AG04449 (cell line): ENCODE data around the gene WT1.

Experiments used
- CTCF ChIA-PET: fragments of 350-600 bp; formaldehyde crosslinking; extraction: SDS; loops from one replicate; lab custom pipeline; 2021; ENCODE audit warnings: antibody characterized with exemption; lab: Yijun Ruan, JAX
- POLR2A ChIA-PET: fragments of 400-600, 350-600 bp; formaldehyde crosslinking; extraction: SDS; loops from one replicate; lab custom pipeline; 2020; ENCODE audit warnings: antibody characterized with exemption, inconsistent platforms; lab: Yijun Ruan, JAX
- DNase-seq: peaks from one replicate; pipeline ENCODE4 v3.0.0-alpha.2; 2010; ENCODE audit warnings: low read depth, low spot score
- H3K4me3 ChIP-seq: 2 replicates; pipeline ENCODE4 v1.5.1; 2011; ENCODE audit warnings: low read depth, mild to moderate bottlenecking, control low read depth, low read length
- TF ChIP-seq, protein P1 (sequence below): IDR thresholded peaks from one replicate; pipeline ENCODE4 v1.5.1; 2011; ENCODE audit warnings: mild to moderate bottlenecking, moderate library complexity, low read length, control low read depth, inconsistent platforms; ENCODE audit not compliant: insufficient read depth; ENCODE audit errors: missing control alignments

The WT1 gene

DNA sequence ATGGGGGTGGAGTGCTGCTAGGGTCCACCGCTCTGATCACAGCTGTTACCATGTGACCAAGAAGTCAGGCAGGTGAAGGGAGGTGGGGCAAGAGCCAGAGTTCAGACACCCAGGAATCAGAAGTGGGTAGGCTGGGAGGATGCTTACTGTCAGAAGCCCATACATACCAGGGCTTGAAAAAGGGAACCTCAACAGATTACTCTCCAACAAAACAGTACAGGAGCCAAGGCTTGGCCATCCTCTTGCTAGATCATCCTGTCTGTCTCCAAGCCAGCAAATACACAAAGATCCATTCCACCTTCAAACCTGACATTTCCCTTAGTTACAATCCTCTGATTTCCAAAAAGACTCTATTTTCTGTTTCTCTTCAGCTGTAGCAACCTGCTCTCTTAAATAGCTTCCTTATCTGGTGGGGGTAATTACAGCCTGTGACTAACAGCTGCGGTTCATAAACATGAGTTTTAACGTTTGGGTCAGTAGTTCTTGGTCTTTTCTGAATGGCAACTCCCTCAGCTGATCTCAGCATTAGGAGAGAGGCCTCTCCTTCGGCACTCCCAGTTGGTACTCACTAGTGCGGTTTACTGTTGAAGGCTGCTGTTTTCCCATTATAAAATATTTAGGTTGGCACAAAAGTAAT is 31.1 kb upstream of the WT1 start:
- POLR2A ChIA-PET = no interaction called here
- TF ChIP-seq, protein P1, sequence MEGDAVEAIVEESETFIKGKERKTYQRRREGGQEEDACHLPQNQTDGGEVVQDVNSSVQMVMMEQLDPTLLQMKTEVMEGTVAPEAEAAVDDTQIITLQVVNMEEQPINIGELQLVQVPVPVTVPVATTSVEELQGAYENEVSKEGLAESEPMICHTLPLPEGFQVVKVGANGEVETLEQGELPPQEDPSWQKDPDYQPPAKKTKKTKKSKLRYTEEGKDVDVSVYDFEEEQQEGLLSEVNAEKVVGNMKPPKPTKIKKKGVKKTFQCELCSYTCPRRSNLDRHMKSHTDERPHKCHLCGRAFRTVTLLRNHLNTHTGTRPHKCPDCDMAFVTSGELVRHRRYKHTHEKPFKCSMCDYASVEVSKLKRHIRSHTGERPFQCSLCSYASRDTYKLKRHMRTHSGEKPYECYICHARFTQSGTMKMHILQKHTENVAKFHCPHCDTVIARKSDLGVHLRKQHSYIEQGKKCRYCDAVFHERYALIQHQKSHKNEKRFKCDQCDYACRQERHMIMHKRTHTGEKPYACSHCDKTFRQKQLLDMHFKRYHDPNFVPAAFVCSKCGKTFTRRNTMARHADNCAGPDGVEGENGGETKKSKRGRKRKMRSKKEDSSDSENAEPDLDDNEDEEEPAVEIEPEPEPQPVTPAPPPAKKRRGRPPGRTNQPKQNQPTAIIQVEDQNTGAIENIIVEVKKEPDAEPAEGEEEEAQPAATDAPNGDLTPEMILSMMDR = no peak
- DNase-seq = no peak
- no peak overlapping the region for H3K4me3 ChIP-seq
- CTCF ChIA-PET = no interaction called here

DNA sequence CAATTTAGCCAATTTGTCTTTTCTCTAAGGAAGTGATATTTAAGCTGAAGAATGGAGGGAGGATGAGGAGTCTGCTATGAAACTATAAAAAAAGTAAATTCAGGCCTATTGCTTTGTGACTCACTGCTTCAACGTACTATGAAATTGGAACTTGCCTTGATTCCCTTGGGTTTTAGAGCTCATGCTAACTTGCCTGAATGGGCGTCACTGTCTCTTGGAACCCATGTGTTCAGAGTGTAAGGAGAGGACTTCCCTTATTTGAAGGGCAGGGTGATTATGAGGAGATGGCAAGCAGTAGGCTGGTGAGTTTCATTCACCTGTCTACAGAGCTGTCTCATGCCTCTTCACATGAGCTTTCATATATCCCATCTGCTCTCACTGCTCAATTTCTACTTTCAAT is 28.7 kb upstream of the WT1 start:
- no peak for DNase-seq
- CTCF ChIA-PET = no interaction called here
- TF ChIP-seq, protein P1 = no peak
- H3K4me3 ChIP-seq = no peak overlapping the region
- POLR2A ChIA-PET = no interaction called here

DNA sequence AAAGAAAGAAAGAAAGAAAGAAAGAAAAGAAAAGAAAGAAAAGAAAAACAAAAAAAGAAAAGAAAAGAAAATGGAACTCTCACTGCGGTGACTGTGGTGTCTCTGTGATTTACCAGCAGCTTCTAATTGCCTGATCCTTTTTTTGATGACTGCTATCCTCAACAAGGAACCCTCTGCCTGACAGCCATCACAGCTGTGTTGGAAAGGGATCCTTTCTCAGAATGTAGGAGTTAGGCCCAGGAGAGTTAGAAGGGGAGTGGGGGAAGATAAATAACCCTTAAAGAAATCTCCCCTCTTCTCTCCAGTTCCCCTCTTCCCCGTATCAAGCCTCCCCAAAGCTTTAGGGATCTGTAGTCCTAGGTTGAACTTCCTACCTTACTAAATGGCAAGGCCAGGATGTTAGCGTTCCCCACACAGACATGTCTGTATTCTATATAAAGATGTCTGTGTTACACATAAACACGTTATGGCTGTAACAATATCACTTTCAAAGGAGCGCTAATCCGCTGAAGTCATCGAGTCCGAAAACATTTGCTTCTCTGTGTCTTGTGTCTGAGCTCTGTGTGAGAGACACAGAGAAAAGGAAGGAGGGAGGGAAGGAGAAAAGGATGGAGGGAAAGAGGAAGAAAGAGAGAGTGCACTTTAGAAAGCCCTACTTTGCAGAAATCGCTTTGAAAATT is 26.8 kb upstream of the WT1 start:
- TF ChIP-seq, protein P1 = no peak
- no peak for DNase-seq
- POLR2A ChIA-PET = no interaction called here
- CTCF ChIA-PET = no interaction called here
- H3K4me3 ChIP-seq = no peak overlapping the region

DNA sequence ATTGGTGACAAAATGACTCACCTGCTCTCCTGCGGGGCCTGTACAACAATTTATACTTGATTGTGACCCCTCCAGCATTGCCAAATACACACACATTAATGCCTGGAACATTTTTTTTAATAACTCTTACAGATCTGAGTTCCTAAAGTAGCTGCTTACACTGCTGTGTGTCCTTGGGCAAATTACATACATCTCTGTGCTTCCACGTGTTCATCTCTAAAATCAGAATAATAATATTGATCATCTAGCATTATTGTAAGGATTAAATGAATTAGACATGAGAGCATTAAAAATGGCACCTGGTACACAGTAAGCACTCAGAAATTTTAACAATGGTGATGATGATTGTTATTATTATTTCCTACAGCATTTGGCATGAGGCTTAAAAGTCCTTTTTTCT is 21.5 kb upstream of the WT1 start:
- H3K4me3 ChIP-seq = no peak overlapping the region
- DNase-seq = no peak
- ChIA-PET POLR2A (no interaction called here), CTCF (no interaction called here)
- TF ChIP-seq, protein P1 = no peak

DNA sequence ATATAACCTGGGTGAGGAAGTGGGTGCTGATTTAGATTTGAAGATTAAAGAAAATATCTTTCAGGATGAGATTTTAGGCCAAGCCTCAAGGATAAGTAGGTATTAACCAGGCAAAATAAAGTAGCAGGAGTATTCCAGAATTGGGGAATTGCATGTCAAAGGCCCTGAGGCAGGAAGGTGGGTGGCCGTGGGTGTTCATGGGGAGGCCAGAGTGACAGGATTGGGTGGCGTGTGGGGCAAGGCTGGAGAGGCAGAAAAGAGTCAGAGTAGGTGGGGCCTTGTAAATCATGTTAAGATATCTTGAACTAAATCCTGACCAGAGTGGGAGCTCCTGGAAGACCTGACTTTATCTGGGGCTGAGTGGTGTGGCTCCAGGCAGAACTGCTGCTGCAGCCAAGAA is 19.7 kb upstream of the WT1 start:
- DNase-seq = no peak
- no peak overlapping the region for H3K4me3 ChIP-seq
- TF ChIP-seq, protein P1 = no peak
- ChIA-PET CTCF (no interaction called here), POLR2A (no interaction called here)

DNA sequence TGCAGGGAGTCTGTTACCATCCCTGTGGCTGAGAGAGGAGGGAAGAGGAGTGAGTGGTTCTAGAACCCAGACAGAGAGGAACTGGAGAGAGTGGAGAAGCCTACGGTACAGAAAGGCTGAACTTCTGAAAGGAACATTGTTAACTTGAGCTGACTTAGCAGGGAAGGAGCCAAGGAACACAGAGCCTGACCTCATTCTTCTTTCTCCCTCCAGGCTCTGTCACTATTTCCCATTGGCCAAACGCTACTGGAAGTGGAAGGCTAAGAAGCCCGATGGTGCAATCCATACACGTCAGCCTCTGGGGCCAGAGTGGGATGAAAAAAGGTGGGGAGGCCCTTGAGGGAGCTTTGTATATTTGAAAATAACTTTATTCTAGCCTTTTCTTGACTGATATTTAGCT is 16.5 kb upstream of the WT1 start:
- CTCF ChIA-PET = no interaction called here
- DNase-seq = no peak
- TF ChIP-seq, protein P1 = no peak
- H3K4me3 ChIP-seq = no peak overlapping the region
- POLR2A ChIA-PET = no interaction called here
